Erythroblast (primary cell): ENCODE measurements around the gene AKAP6.

Experiments used
- GATA1 ChIP-seq: IDR thresholded peaks from 2 replicates; pipeline ENCODE4 v1.6.1; 2011; ENCODE audit warnings: low read depth, mild to moderate bottlenecking, control low read depth, low read length, moderate library complexity
- POLR2A ChIP-seq: IDR thresholded peaks from 2 replicates; pipeline ENCODE4 v1.6.1; 2011; ENCODE audit warnings: mild to moderate bottlenecking, low read length

DNA sequence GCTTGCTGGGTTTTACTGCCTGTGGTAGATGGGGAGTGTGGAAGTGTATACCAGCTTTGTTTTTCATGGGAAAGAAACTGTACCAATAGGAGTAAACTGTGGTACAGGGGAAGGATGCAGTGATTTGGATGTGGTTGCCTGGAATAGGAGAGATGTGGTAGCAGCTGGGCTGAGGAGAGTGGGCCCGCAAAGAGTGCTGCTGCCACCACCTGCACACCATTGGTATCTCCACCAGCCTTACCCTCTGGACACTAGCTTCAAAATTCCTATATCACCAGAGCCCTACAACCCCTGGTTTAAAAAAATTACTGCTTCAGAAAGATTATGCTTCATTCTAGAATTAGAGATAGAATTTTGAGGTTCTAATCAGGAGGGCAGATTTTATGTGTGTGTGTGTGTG lies 53.6 kb downstream of the AKAP6 start:
- TF ChIP-seq POLR2A: no peak
- TF ChIP-seq GATA1: no peak
